CD8-positive, alpha-beta memory T cell (primary cell): ENCODE results near the gene CST6. TPM values are rescaled to one million over a fixed set of nuclear protein-coding genes. Genes with fewer than 3 reads are reported as not detected.
A peak's percentile ranks its signal among the peaks of the same experiment; 100 is the strongest.

Source experiments
- CTCF ChIA-PET: fragments of 350-600 bp; sonication (Branson Sonifier 250); formaldehyde crosslinking; loops from one replicate; lab custom pipeline; 2021; ENCODE audit warnings: antibody characterized with exemption; lab: Charles Lee
- POLR2A ChIA-PET: fragments of 350-600 bp; sonication (Branson Sonifier 250); formaldehyde crosslinking; loops from one replicate; lab custom pipeline; 2021; ENCODE audit warnings: antibody characterized with exemption; lab: Charles Lee
- DNase-seq, 5 donors: peaks; one replicate each; pipeline versions ENCODE4 v3.0.0 to v3.0.0-alpha.2; 2020 to 2022; ENCODE audit warnings: mixed read lengths in 1 of 5
- H3K27ac ChIP-seq: one replicate; pipeline ENCODE4 v1.7.0; 2013; ENCODE audit warnings: low read depth, mild to moderate bottlenecking, low read length, moderate library complexity
- H3K27me3 ChIP-seq: 2 replicates; pipeline ENCODE4 v1.7.0; 2013; ENCODE audit warnings: low read length, mild to moderate bottlenecking; ENCODE audit not compliant: insufficient read depth, poor library complexity, severe bottlenecking
- H3K36me3 ChIP-seq: 2 replicates; pipeline ENCODE4 v1.7.0; 2013; ENCODE audit warnings: mild to moderate bottlenecking, low read length, moderate library complexity; ENCODE audit not compliant: insufficient read depth
- H3K4me1 ChIP-seq: 2 replicates; pipeline ENCODE4 v1.7.0; 2013; ENCODE audit warnings: mild to moderate bottlenecking, low read length, moderate library complexity; ENCODE audit not compliant: insufficient read depth
- H3K4me3 ChIP-seq: 2 replicates; pipeline ENCODE4 v1.7.0; 2013; ENCODE audit warnings: mild to moderate bottlenecking, low read length
- H3K9me3 ChIP-seq: 2 replicates; pipeline ENCODE4 v1.7.0; 2013; ENCODE audit warnings: mild to moderate bottlenecking, low read length
- H3K27ac Mint-ChIP-seq, 8 donors: one replicate each; pipeline ENCODE4 v1.8.0; 2020 to 2021; ENCODE audit warnings: mixed read lengths in 8 of 8, mild to moderate bottlenecking in 6 of 8, inconsistent platforms in 3 of 8, moderate library complexity in 3 of 8
- H3K27me3 Mint-ChIP-seq, 2 donors: one replicate each; pipeline ENCODE4 v1.8.0; 2020 to 2021; ENCODE audit warnings: mixed read lengths in 2 of 2, mild to moderate bottlenecking in 1 of 2, moderate library complexity in 1 of 2
- H3K36me3 Mint-ChIP-seq, 3 donors: one replicate each; pipeline ENCODE4 v1.8.0; 2020 to 2021; ENCODE audit warnings: mixed read lengths in 3 of 3, inconsistent platforms in 1 of 3, mild to moderate bottlenecking in 1 of 3
- H3K4me1 Mint-ChIP-seq, 3 donors: one replicate each; pipeline ENCODE4 v1.8.0; 2020 to 2021; ENCODE audit warnings: mixed read lengths in 3 of 3, inconsistent platforms in 1 of 3, mild to moderate bottlenecking in 1 of 3
- H3K4me3 Mint-ChIP-seq, 7 donors: one replicate each; pipeline ENCODE4 v1.8.0; 2020 to 2021; ENCODE audit warnings: mixed read lengths in 7 of 7, mild to moderate bottlenecking in 6 of 7, moderate library complexity in 4 of 7, inconsistent platforms in 2 of 7
- H3K9me3 Mint-ChIP-seq, 5 donors: one replicate each; pipeline ENCODE4 v1.8.0; 2020 to 2022; ENCODE audit warnings: mixed read lengths in 5 of 5, mild to moderate bottlenecking in 3 of 5, moderate library complexity in 2 of 5, inconsistent platforms in 1 of 5
- polyA plus RNA-seq: library from polyadenylated mRNA; unstranded; fragments of 300-500 nt; fragmentation: Illumina TruSeq; gene quantifications from one replicate; pipeline ENCODE4 v1.2.3, GENCODE V29; 2021
- total RNA-seq, 2 experiments: library from RNA; stranded (reverse); gene quantifications; one replicate each; pipeline ENCODE4 v1.2.3, GENCODE V29; 2021

The CST6 gene
- total and polyA plus RNA-seq, 3 experiments from 2014 or later, result not detected

- H3K9me3 Mint-ChIP-seq, result no peaks in the 10 kb centered on the region
- Histone ChIP-seq H3K4me1 (no peaks in the 10 kb centered on the region), H3K4me3 (no peak overlapping the region), H3K27ac (no peak overlapping the region), H3K27me3 (no peaks in the 10 kb centered on the region), H3K9me3 (no peaks in the 10 kb centered on the region), H3K36me3 (no peaks in the 10 kb centered on the region)
- H3K27ac Mint-ChIP-seq, result no peak overlapping the region
- peaks cover 3 to 8% of the 10 kb centered on the region in 2 donors for H3K27me3 Mint-ChIP-seq
- ChIA-PET CTCF (no interaction called here), POLR2A (interaction anchor here (0.7 kb wide), 1 partner anchor 11 kb away, joined by 7 read pairs; no protein-coding TSS in a partner anchor)
- H3K36me3 Mint-ChIP-seq, result no peaks in the 10 kb centered on the region
- no peak overlapping the region for H3K4me3 Mint-ChIP-seq
- H3K4me1 Mint-ChIP-seq, result no peaks in the 10 kb centered on the region
- no peak for DNase-seq
Measured at GRCh38 chr11:66032957-66033735, 21.3 kb downstream of the CST6 start.

GRCh38 chr11:66035653-66036333 lies 24.0 kb downstream of the CST6 start:
- CTCF ChIA-PET, result interaction anchor here (2.5 to 2.6 kb wide), 2 partner anchors 9 to 13 kb away, joined by 8 to 9 read pairs; no protein-coding TSS in a partner anchor
- no peak for DNase-seq
- POLR2A ChIA-PET, result no interaction called here
- peak overlapping the region in 1 of 8 donors; percentile 43 for H3K27ac Mint-ChIP-seq
- Histone ChIP-seq H3K27me3 (no peaks in the 10 kb centered on the region), H3K9me3 (no peaks in the 10 kb centered on the region), H3K4me3 (no peak overlapping the region), H3K36me3 (no peaks in the 10 kb centered on the region), H3K27ac (no peak overlapping the region), H3K4me1 (no peaks in the 10 kb centered on the region)
- H3K36me3 Mint-ChIP-seq, result no peaks in the 10 kb centered on the region
- no peaks in the 10 kb centered on the region for H3K9me3 Mint-ChIP-seq
- H3K4me1 Mint-ChIP-seq, result no peaks in the 10 kb centered on the region
- no peak overlapping the region for H3K4me3 Mint-ChIP-seq
- peaks cover 11% of the 10 kb centered on the region in 2 donors for H3K27me3 Mint-ChIP-seq

- CTCF ChIA-PET, result interaction anchor here (2.5 to 2.6 kb wide), 2 partner anchors 9 to 14 kb away, joined by 8 to 9 read pairs; no protein-coding TSS in a partner anchor
- Histone ChIP-seq H3K27ac (no peak overlapping the region), H3K27me3 (no peaks in the 10 kb centered on the region), H3K4me3 (no peak overlapping the region), H3K36me3 (no peaks in the 10 kb centered on the region), H3K4me1 (no peaks in the 10 kb centered on the region), H3K9me3 (no peaks in the 10 kb centered on the region)
- Mint-ChIP-seq H3K4me3 (no peak overlapping the region), H3K9me3 (no peaks in the 10 kb centered on the region), H3K27ac (peak overlapping the region in 1 of 8 donors; percentile 43), H3K36me3 (no peaks in the 10 kb centered on the region), H3K27me3 (peaks cover 10 to 11% of the 10 kb centered on the region in 2 donors), H3K4me1 (no peaks in the 10 kb centered on the region)
- POLR2A ChIA-PET, result no interaction called here
- no peak for DNase-seq
Measured at GRCh38 chr11:66036334-66036710, 24.5 kb downstream of the CST6 start.

DNA sequence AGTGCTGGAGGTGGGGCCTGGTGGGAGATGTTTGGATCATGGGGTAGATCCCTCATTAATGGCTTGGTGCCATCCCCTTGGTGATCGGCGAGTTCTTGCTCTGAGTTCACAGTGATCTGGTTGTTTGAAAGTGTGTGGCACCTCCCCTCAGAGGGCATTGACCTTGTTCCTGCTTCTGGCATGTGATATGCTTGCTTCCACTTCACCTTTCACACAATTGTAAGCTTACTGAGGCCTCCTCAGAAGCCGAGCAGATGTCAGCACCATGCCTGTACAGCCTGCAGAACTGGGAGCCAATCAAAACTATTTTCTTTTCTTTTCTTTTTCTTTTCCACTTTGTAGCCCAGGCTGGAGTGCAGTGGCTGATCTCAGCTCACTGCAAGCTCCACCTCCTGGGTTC lies 25.5 kb downstream of the CST6 start:
- DNase-seq, result no peak
- Mint-ChIP-seq H3K4me1 (no peaks in the 10 kb centered on the region), H3K4me3 (no peak overlapping the region), H3K27ac (no peak overlapping the region), H3K36me3 (no peaks in the 10 kb centered on the region), H3K27me3 (peaks cover 8% of the 10 kb centered on the region in 2 donors), H3K9me3 (no peaks in the 10 kb centered on the region)
- Histone ChIP-seq H3K9me3 (no peaks in the 10 kb centered on the region), H3K4me3 (no peak overlapping the region), H3K27ac (no peak overlapping the region), H3K36me3 (no peaks in the 10 kb centered on the region), H3K4me1 (no peaks in the 10 kb centered on the region), H3K27me3 (no peaks in the 10 kb centered on the region)
- CTCF ChIA-PET, result interaction anchor here (2.5 kb wide), 1 partner anchor 15 kb away, joined by 8 read pairs; no protein-coding TSS in a partner anchor
- POLR2A ChIA-PET, result no interaction called here

- Histone ChIP-seq H3K36me3 (no peaks in the 10 kb centered on the region), H3K27ac (no peak overlapping the region), H3K9me3 (no peaks in the 10 kb centered on the region), H3K4me1 (peaks cover 1% of the 10 kb centered on the region), H3K27me3 (no peaks in the 10 kb centered on the region), H3K4me3 (no peak overlapping the region)
- no peaks in the 10 kb centered on the region for H3K9me3 Mint-ChIP-seq
- DNase-seq, result no peak
- H3K36me3 Mint-ChIP-seq, result no peaks in the 10 kb centered on the region
- H3K4me1 Mint-ChIP-seq, result peaks cover 3 to 4% (median 3%) of the 10 kb centered on the region in 3 donors
- H3K27ac Mint-ChIP-seq, result no peak overlapping the region
- H3K27me3 Mint-ChIP-seq, result peaks cover 6 to 8% of the 10 kb centered on the region in 2 donors
- no peak overlapping the region for H3K4me3 Mint-ChIP-seq
- ChIA-PET POLR2A (no interaction called here), CTCF (no interaction called here)
Measured at GRCh38 chr11:66039765-66040164, 28.0 kb downstream of the CST6 start.

- H3K4me3 Mint-ChIP-seq, result no peak overlapping the region
- H3K36me3 Mint-ChIP-seq, result no peaks in the 10 kb centered on the region
- ChIA-PET POLR2A (interaction anchor here (0.6 kb wide), 1 partner anchor 330 kb away, joined by 3 read pairs; no protein-coding TSS in a partner anchor), CTCF (interaction anchor here (0.5 to 3.9 kb wide), 4 partner anchors 9 to 35 kb away, joined by 3 to 27 read pairs (median 5); partner anchors contain the start of gene SF3B2)
- no peaks in the 10 kb centered on the region for H3K36me3 ChIP-seq
- H3K9me3 Mint-ChIP-seq, result no peaks in the 10 kb centered on the region
- H3K4me1 ChIP-seq, result peaks cover 8% of the 10 kb centered on the region
- DNase-seq, result no peak
- H3K27ac Mint-ChIP-seq, result peak overlapping the region in 1 of 8 donors; percentile 88
- no peak overlapping the region for H3K27ac ChIP-seq
- H3K27me3 Mint-ChIP-seq, result peaks cover 3 to 8% of the 10 kb centered on the region in 2 donors
- peaks cover 10 to 13% (median 12%) of the 10 kb centered on the region in 3 donors for H3K4me1 Mint-ChIP-seq
- H3K4me3 ChIP-seq, result no peak overlapping the region
- no peaks in the 10 kb centered on the region for H3K27me3 ChIP-seq
- H3K9me3 ChIP-seq, result no peaks in the 10 kb centered on the region
Measured at GRCh38 chr11:66042227-66042995, 30.6 kb downstream of the CST6 start.

- H3K4me3 ChIP-seq, result no peak overlapping the region
- no peak overlapping the region for H3K27ac ChIP-seq
- CTCF ChIA-PET, result interaction anchor here (0.5 to 3.9 kb wide), 7 partner anchors 11 to 184 kb away, joined by 3 to 27 read pairs (median 6); partner anchors contain the start of genes CFL1 and SF3B2
- H3K4me1 Mint-ChIP-seq, result peaks cover 10 to 13% (median 12%) of the 10 kb centered on the region in 3 donors
- H3K9me3 Mint-ChIP-seq, result no peaks in the 10 kb centered on the region
- no peak overlapping the region for H3K27ac Mint-ChIP-seq
- H3K27me3 ChIP-seq, result no peaks in the 10 kb centered on the region
- H3K36me3 ChIP-seq, result no peaks in the 10 kb centered on the region
- peaks cover 8% of the 10 kb centered on the region for H3K4me1 ChIP-seq
- no peaks in the 10 kb centered on the region for H3K9me3 ChIP-seq
- peaks cover 7 to 12% of the 10 kb centered on the region in 2 donors for H3K27me3 Mint-ChIP-seq
- no peak for DNase-seq
- no peak overlapping the region for H3K4me3 Mint-ChIP-seq
- H3K36me3 Mint-ChIP-seq, result no peaks in the 10 kb centered on the region
- POLR2A ChIA-PET, result no interaction called here
Measured at GRCh38 chr11:66042996-66043906, 31.4 kb downstream of the CST6 start.
